Cardiac fibroblast (primary cell): ENCODE measurements around the gene POMT2.

Experiments used
- DNase-seq, 2 donors: peaks; one replicate each; pipeline versions ENCODE4 v3.0.0 to v3.0.0-alpha.2; 2010; ENCODE audit warnings: low read depth in 2 of 2
- H3K4me3 ChIP-seq, 2 donors: replicated peaks in 1 of 2; 1 replicate in 1 of 2; 2 replicates in 1 of 2; pipeline ENCODE4 v1.5.1; 2011; ENCODE audit warnings: low read depth in 2 of 2, low read length in 2 of 2, mild to moderate bottlenecking in 2 of 2, moderate library complexity in 1 of 2
- CTCF ChIP-seq: IDR thresholded peaks from one replicate; pipeline ENCODE4 v1.5.1; 2011; ENCODE audit warnings: low read depth, mild to moderate bottlenecking, low read length, inconsistent platforms

POMT2 gene

GRCh38 chr14:77257700-77258099 is 63.0 kb downstream of the POMT2 start:
- no peak for TF ChIP-seq CTCF
- no peak overlapping the region for H3K4me3 ChIP-seq
- no peak for DNase-seq

GRCh38 chr14:77256694-77257093 is 64.0 kb downstream of the POMT2 start:
- no peak for TF ChIP-seq CTCF
- no peak for DNase-seq
- H3K4me3 ChIP-seq = no peak overlapping the region

- DNase-seq = no peak
- no peak for TF ChIP-seq CTCF
- H3K4me3 ChIP-seq = no peak overlapping the region
Measured at GRCh38 chr14:77253333-77254190, 67.1 kb downstream of the POMT2 start.

GRCh38 chr14:77251870-77252269 is 68.8 kb downstream of the POMT2 start:
- H3K4me3 ChIP-seq = no peak overlapping the region
- no peak for DNase-seq
- TF ChIP-seq CTCF = no peak

DNA sequence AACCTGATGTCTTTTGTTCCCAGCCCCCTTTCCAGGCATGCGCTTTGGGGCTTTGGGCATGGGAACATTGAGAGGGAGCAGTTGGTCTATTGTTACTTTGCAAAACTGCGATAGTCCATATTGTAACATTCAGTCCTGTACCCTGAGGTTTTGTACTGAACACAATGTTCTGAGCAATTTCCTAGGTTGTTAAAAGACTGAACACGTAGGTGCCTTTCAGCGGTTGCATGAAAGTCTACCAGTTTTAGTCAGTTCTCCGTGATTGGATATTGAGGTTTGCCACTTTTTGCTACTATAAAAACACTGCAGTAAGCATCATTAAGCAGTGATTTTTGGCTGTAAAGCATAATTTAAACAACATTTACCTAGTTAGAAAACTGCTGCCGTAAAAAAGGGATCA is 69.8 kb downstream of the POMT2 start:
- DNase-seq = no peak
- no peak for TF ChIP-seq CTCF

DNA sequence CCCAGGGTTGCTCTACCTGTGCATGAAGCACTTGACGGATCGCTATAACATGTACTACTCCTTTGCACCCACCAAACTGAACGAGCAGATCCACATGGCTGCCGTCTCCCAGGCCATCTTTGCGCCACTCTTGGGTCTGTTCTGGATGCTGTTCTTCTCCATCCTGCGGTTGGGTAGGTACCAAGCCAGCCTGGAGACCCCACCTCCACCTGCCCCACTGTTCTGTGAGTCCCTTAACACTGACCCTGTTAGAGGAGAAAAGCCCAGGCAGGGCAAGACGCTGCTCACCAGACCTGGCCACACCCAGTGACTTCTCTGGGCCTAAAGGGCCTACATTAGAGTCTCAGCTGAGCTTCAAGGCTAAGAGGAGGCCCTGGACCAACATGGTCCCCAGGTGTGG is 71.4 kb downstream of the POMT2 start:
- TF ChIP-seq CTCF = no peak
- no peak for DNase-seq
- H3K4me3 ChIP-seq = no peak overlapping the region

More for the DNA sequence above, 69.8 kb downstream of the POMT2 start:
- no peak overlapping the region for H3K4me3 ChIP-seq
